K562 (cell line): ENCODE data around the gene CLDN5. TPM values are rescaled to one million over a fixed set of nuclear protein-coding genes. Genes with fewer than 3 reads are reported as not detected.

Experiments used
- IRF2 ChIP-seq: sonication (generic); formaldehyde crosslinking; IDR thresholded peaks from 2 replicates; pipeline ENCODE4 v1.8.1; 2022; ENCODE audit warnings: mild to moderate bottlenecking, missing genetic modification reagents
- SMAD1 ChIP-seq: fragments of 150-350 bp; IDR thresholded peaks from 2 replicates; pipeline ENCODE4 v1.6.1; 2014; ENCODE audit warnings: low read length, low read depth; ENCODE audit not compliant: partially characterized antibody
- SP2 ChIP-seq: IDR thresholded peaks from 2 replicates; pipeline ENCODE4 v1.6.1; 2011; ENCODE audit warnings: mild to moderate bottlenecking, low read depth, low read length, moderate library complexity; ENCODE audit not compliant: poor library complexity, severe bottlenecking; ENCODE audit errors: extremely low read depth
- ZFPM2 ChIP-seq: fragments of 250-450 bp; sonication (Bioruptor Pico); IDR thresholded peaks from 2 replicates; pipeline ENCODE4 v1.5.1; 2022; ENCODE audit warnings: mild to moderate bottlenecking
- ZNF354B ChIP-seq: fragments of 250-450 bp; sonication (Bioruptor Pico); IDR thresholded peaks from 2 replicates; pipeline ENCODE4 v1.4.0; 2020
- ZNF41 ChIP-seq: fragments of 250-450 bp; sonication (Bioruptor Pico); conservative IDR thresholded peaks from 2 replicates; pipeline ENCODE4 v1.4.0; 2020; ENCODE audit warnings: mild to moderate bottlenecking
- ZSCAN29 ChIP-seq: fragments of 450-650 bp; IDR thresholded peaks from 2 replicates; pipeline ENCODE4 v1.6.1; 2017
- polyA plus RNA-seq, 8 experiments: library from polyadenylated mRNA; depleted of rRNA in 4 of 8; stranded (reverse) in 5 of 8; unstranded in 3 of 8; fragments of >200 nt; fragmentation: Nextera tagmentation in 2 of 8; fragmentation: Illumina TruSeq in 1 of 8; extraction: Ambion mirVana in 2 of 8; extraction: Trizol in 1 of 8; gene quantifications; 2 replicates each; pipeline versions ENCODE4 v1.2.1 to v1.2.3, GENCODE V29; 2011 to 2014; ENCODE audit warnings: inconsistent platforms in 1 of 8, missing spikeins in 1 of 8
- total RNA-seq, 7 experiments: library from RNA; depleted of rRNA in 6 of 7; stranded (reverse); fragments of >200 nt in 6 of 7; fragmentation: Illumina TruSeq in 2 of 7; extraction: Trizol in 2 of 7; gene quantifications; 2 replicates each; pipeline versions ENCODE4 v1.2.1 to v1.2.3, GENCODE V29; 2011 to 2021; ENCODE audit warnings: low replicate concordance in 1 of 7
- TF ChIP-seq, protein P1 (sequence below): fragments of 250-450 bp; sonication (Bioruptor Pico); IDR thresholded peaks from 2 replicates; pipeline ENCODE4 v1.4.0; 2020
- TF ChIP-seq, protein P2 (sequence below): sonication (generic); formaldehyde crosslinking; IDR thresholded peaks from 2 replicates; pipeline ENCODE4 v1.9.0; 2022; ENCODE audit warnings: mild to moderate bottlenecking, missing genetic modification reagents
- TF ChIP-seq, protein P3 (sequence below): sonication (generic); formaldehyde crosslinking; IDR thresholded peaks from 2 replicates; pipeline ENCODE4 v1.8.0; 2022; ENCODE audit warnings: mild to moderate bottlenecking, missing genetic modification reagents
- TF ChIP-seq, protein P4 (sequence below): fragments of 250-450 bp; sonication (Bioruptor Pico); IDR thresholded peaks from 2 replicates; pipeline ENCODE4 v1.5.1; 2021; ENCODE audit warnings: mild to moderate bottlenecking
- TF ChIP-seq, protein P5 (sequence below), 2 experiments: fragments of 200-800 bp in 1 of 2; sonication (Bioruptor generic) in 1 of 2; sonication (generic) in 1 of 2; formaldehyde crosslinking in 1 of 2; IDR thresholded peaks in 1 of 2; conservative IDR thresholded peaks in 1 of 2; 2 replicates each; pipeline versions ENCODE4 v1.5.0 to v1.6.1; 2016 to 2020; ENCODE audit warnings: missing compliant biosample characterization in 1 of 2, missing genetic modification characterization in 1 of 2, missing genetic modification reagents in 1 of 2
- TF ChIP-seq, protein P6 (sequence below): fragments of 250-450 bp; sonication (Bioruptor Pico); IDR thresholded peaks from 2 replicates; pipeline ENCODE4 v1.8.0; 2021; ENCODE audit warnings: mild to moderate bottlenecking, moderate library complexity
- TF ChIP-seq, protein P7 (sequence below): sonication (generic); formaldehyde crosslinking; IDR thresholded peaks from 2 replicates; pipeline ENCODE4 v1.8.0; 2022; ENCODE audit warnings: mild to moderate bottlenecking, missing genetic modification reagents, borderline replicate concordance

Gene CLDN5
- total and polyA plus RNA-seq, 9 of the 15 experiments (the other 6 are each of a cell fraction or from before 2014, with no cell fraction given) = 0.20 TPM; not detected in 8

DNA sequence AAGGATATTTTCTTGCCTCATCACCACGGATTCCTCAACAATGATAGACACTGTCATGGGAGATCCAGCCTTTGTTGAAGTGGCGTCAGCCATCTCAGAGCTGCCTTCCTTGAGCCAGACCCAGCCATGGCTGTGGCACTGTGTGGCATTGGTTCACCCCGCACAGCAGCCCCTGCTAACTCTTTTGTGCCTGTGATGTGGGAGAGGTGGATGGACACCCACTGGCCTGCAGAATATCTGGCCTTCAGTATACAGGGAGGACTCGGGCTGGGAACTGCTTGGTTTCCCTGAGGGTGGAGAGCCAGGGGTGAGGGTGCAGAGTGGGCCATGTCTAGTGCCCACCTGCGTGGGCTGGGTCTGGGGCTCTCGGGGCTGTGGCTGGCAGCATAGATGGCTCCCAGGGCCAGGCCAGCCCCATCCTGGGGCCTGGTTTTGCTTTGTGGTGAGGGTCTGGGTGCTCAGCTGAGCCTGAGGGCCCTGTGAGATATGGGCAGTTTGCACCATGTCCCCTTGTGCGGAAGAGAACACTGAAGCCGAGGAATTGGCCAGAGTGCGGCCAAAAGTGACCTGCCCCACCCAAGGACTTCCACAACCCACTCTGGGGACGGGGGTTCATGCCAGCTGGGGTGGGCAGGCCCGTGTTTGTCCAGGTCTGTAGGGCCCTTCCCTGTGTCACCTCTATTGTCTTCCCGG lies 6.1 kb downstream of the CLDN5 start (continued):
- TF ChIP-seq, protein P1, sequence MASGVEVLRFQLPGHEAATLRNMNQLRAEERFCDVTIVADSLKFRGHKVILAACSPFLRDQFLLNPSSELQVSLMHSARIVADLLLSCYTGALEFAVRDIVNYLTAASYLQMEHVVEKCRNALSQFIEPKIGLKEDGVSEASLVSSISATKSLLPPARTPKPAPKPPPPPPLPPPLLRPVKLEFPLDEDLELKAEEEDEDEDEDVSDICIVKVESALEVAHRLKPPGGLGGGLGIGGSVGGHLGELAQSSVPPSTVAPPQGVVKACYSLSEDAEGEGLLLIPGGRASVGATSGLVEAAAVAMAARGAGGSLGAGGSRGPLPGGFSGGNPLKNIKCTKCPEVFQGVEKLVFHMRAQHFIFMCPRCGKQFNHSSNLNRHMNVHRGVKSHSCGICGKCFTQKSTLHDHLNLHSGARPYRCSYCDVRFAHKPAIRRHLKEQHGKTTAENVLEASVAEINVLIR (CRISPR knock-in tag) = no peak
- TF ChIP-seq ZFPM2 (CRISPR knock-in tag) (no peak), SMAD1 (no peak), ZNF41 (no peak), IRF2 (peak; percentile 44; the same call in 1 of the 2 replicates), ZSCAN29 (no peak), SP2 (no peak), ZNF354B (CRISPR knock-in tag) (no peak)
- TF ChIP-seq, protein P2, sequence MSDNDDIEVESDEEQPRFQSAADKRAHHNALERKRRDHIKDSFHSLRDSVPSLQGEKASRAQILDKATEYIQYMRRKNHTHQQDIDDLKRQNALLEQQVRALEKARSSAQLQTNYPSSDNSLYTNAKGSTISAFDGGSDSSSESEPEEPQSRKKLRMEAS (CRISPR knock-in tag) = peak; percentile 39; the same call in 1 of the 2 replicates
- TF ChIP-seq, protein P3, sequence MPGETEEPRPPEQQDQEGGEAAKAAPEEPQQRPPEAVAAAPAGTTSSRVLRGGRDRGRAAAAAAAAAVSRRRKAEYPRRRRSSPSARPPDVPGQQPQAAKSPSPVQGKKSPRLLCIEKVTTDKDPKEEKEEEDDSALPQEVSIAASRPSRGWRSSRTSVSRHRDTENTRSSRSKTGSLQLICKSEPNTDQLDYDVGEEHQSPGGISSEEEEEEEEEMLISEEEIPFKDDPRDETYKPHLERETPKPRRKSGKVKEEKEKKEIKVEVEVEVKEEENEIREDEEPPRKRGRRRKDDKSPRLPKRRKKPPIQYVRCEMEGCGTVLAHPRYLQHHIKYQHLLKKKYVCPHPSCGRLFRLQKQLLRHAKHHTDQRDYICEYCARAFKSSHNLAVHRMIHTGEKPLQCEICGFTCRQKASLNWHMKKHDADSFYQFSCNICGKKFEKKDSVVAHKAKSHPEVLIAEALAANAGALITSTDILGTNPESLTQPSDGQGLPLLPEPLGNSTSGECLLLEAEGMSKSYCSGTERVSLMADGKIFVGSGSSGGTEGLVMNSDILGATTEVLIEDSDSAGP (CRISPR knock-in tag) = peak; percentile 25; the same call in 1 of the 2 replicates
- TF ChIP-seq, protein P4, sequence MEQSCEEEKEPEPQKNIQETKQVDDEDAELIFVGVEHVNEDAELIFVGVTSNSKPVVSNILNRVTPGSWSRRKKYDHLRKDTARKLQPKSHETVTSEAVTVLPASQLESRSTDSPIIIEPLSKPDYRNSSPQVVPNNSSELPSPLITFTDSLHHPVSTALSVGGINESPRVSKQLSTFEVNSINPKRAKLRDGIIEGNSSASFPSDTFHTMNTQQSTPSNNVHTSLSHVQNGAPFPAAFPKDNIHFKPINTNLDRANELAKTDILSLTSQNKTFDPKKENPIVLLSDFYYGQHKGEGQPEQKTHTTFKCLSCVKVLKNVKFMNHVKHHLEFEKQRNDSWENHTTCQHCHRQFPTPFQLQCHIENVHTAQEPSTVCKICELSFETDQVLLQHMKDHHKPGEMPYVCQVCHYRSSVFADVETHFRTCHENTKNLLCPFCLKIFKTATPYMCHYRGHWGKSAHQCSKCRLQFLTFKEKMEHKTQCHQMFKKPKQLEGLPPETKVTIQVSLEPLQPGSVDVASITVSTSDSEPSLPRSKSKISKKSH (CRISPR knock-in tag) = no peak
- TF ChIP-seq, protein P5, sequence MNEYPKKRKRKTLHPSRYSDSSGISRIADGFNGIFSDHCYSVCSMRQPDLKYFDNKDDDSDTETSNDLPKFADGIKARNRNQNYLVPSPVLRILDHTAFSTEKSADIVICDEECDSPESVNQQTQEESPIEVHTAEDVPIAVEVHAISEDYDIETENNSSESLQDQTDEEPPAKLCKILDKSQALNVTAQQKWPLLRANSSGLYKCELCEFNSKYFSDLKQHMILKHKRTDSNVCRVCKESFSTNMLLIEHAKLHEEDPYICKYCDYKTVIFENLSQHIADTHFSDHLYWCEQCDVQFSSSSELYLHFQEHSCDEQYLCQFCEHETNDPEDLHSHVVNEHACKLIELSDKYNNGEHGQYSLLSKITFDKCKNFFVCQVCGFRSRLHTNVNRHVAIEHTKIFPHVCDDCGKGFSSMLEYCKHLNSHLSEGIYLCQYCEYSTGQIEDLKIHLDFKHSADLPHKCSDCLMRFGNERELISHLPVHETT (CRISPR knock-in tag; conservative IDR thresholded peaks at IDR 0.05 in 1 of 2, IDR thresholded peaks at IDR 0.05 in 1 of 2) = peak in 1 of 2 experiments; percentile 62; a peak in 1 of 4 replicates
- TF ChIP-seq, protein P6, sequence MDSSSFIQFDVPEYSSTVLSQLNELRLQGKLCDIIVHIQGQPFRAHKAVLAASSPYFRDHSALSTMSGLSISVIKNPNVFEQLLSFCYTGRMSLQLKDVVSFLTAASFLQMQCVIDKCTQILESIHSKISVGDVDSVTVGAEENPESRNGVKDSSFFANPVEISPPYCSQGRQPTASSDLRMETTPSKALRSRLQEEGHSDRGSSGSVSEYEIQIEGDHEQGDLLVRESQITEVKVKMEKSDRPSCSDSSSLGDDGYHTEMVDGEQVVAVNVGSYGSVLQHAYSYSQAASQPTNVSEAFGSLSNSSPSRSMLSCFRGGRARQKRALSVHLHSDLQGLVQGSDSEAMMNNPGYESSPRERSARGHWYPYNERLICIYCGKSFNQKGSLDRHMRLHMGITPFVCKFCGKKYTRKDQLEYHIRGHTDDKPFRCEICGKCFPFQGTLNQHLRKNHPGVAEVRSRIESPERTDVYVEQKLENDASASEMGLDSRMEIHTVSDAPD (CRISPR knock-in tag) = no peak
- TF ChIP-seq, protein P7, sequence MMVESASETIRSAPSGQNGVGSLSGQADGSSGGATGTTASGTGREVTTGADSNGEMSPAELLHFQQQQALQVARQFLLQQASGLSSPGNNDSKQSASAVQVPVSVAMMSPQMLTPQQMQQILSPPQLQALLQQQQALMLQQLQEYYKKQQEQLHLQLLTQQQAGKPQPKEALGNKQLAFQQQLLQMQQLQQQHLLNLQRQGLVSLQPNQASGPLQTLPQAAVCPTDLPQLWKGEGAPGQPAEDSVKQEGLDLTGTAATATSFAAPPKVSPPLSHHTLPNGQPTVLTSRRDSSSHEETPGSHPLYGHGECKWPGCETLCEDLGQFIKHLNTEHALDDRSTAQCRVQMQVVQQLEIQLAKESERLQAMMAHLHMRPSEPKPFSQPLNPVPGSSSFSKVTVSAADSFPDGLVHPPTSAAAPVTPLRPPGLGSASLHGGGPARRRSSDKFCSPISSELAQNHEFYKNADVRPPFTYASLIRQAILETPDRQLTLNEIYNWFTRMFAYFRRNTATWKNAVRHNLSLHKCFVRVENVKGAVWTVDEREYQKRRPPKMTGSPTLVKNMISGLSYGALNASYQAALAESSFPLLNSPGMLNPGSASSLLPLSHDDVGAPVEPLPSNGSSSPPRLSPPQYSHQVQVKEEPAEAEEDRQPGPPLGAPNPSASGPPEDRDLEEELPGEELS (CRISPR knock-in tag) = no peak
